Loucy (cell line): ENCODE measurements around the gene FKBP5.
"Not testable (repeated sequence)": the region's sequence is repeated elsewhere in the genome, so short reads cannot be mapped to it uniquely, and the experiment has no call there.

ENCODE experiments used
- H2AFZ ChIP-seq: fragments of 200-600 bp; sonication (generic); 2 replicates; pipeline ENCODE4 v1.6.0; 2016; ENCODE audit warnings: antibody characterized with exemption, mild to moderate bottlenecking, low read length, moderate library complexity
- H3F3A ChIP-seq: fragments of 200-600 bp; 2 replicates; pipeline ENCODE4 v1.6.0; 2016; ENCODE audit warnings: antibody characterized with exemption, low read depth, mild to moderate bottlenecking
- H3K27me3 ChIP-seq: fragments of 200-600 bp; sonication (generic); 2 replicates; pipeline ENCODE4 v1.6.1; 2014; ENCODE audit warnings: low read length, mild to moderate bottlenecking; ENCODE audit not compliant: insufficient read depth, poor library complexity, severe bottlenecking
- H3K36me3 ChIP-seq: fragments of 200-600 bp; sonication (generic); 2 replicates; pipeline ENCODE4 v1.6.1; 2016; ENCODE audit warnings: low read length; ENCODE audit not compliant: insufficient read depth
- H3K4me1 ChIP-seq: fragments of 200-600 bp; sonication (generic); 2 replicates; pipeline ENCODE4 v1.5.1; 2014; ENCODE audit warnings: low read length, mild to moderate bottlenecking; ENCODE audit not compliant: insufficient read depth, poor library complexity, severe bottlenecking
- H3K4me2 ChIP-seq: fragments of 200-600 bp; sonication (generic); 2 replicates; pipeline ENCODE4 v1.6.0; 2014; ENCODE audit warnings: antibody characterized with exemption, low read length, low read depth, mild to moderate bottlenecking; ENCODE audit not compliant: poor library complexity, severe bottlenecking
- H3K4me3 ChIP-seq: fragments of 200-600 bp; sonication (generic); 2 replicates; pipeline ENCODE4 v1.5.1; 2014; ENCODE audit warnings: low read length, mild to moderate bottlenecking, mixed read lengths; ENCODE audit not compliant: poor library complexity, severe bottlenecking
- H3K79me2 ChIP-seq: fragments of 200-600 bp; sonication (generic); 2 replicates; pipeline ENCODE4 v1.6.1; 2014; ENCODE audit warnings: low read length; ENCODE audit not compliant: insufficient read depth
- H3K9ac ChIP-seq: fragments of 200-600 bp; sonication (generic); 2 replicates; pipeline ENCODE4 v1.6.0; 2014; ENCODE audit warnings: mild to moderate bottlenecking, low read depth, low read length, moderate library complexity; ENCODE audit not compliant: poor library complexity, severe bottlenecking
- H3K9me2 ChIP-seq: fragments of 200-600 bp; sonication (generic); replicated peaks from 2 replicates; pipeline ENCODE4 v1.6.1; 2016; ENCODE audit warnings: low read depth, low read length, mixed read lengths
- H3K9me3 ChIP-seq: fragments of 200-600 bp; sonication (generic); 2 replicates; pipeline ENCODE4 v1.6.1; 2014; ENCODE audit warnings: mild to moderate bottlenecking, antibody characterized with exemption, low read length, low read depth; ENCODE audit not compliant: insufficient read depth
- H4K20me1 ChIP-seq: fragments of 200-600 bp; sonication (generic); 2 replicates; pipeline ENCODE4 v1.6.0; 2014; ENCODE audit warnings: antibody characterized with exemption, low read length, mild to moderate bottlenecking; ENCODE audit not compliant: insufficient read depth, poor library complexity, severe bottlenecking
- CTCF ChIP-seq: fragments of 200-600 bp; sonication (generic); conservative IDR thresholded peaks from 2 replicates; pipeline ENCODE4 v1.5.1; 2014; ENCODE audit warnings: mild to moderate bottlenecking, antibody characterized with exemption, low read length
- EZH2phosphoT487 ChIP-seq: fragments of 200-600 bp; IDR thresholded peaks from 2 replicates; pipeline ENCODE4 v1.6.1; 2018; ENCODE audit warnings: antibody characterized with exemption, mild to moderate bottlenecking, moderate library complexity, borderline replicate concordance

The FKBP5 gene

DNA sequence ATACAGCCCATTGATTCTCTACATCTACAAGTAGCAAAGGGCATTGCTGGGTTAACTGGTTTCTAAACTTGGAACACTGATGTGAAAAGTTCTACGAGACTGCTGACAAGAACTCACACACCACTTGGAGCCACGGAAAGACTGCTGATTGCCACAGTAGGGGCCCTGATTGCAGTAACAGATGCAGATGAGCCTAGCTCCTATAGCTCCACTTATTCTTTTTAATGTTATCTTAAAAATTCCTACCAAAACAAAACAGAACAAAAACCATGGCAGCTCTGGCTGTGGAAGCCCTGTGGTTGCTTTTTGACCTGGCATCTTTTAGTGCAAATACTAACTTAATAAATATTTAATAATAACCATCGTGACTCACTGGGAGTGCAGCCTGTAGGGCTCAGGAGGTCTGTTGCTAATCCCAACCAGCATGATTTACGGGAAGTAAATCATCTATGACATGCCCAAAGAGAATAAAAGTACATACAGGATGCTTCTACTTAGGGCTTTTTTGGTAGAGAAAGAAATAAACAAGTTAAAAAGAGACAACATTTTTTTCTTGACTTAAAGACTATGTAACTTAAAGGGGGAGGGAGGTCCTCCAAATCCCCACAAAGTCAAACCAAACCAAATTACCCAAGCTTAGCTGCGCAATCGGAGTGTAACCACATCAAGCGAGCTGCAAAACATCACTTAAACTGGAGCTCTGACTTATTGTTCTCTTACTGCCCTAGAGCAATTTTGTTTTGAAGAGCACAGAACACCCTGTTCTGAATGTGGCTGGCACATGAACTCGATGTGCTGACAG is 87.2 kb downstream of the FKBP5 start:
- H4K20me1 ChIP-seq: peaks cover 11% of the 10 kb centered on the region
- no peak overlapping the region for H3K4me2 ChIP-seq
- H3K4me3 ChIP-seq: no peak overlapping the region
- no peaks in the 10 kb centered on the region for H3K27me3 ChIP-seq
- H3K79me2 ChIP-seq: peaks cover 23% of the 10 kb centered on the region; the same call in 1 of the 2 replicates
- peaks cover 6% of the 10 kb centered on the region for H3K4me1 ChIP-seq
- no peak overlapping the region for H3K9ac ChIP-seq
- H3K36me3 ChIP-seq: peaks cover 36% of the 10 kb centered on the region; the same call in 1 of the 2 replicates
- H3F3A ChIP-seq: no peaks in the 10 kb centered on the region
- TF ChIP-seq EZH2phosphoT487 (no peak), CTCF (no peak)
- H2AFZ ChIP-seq: no peak overlapping the region
- no peaks in the 10 kb centered on the region for H3K9me2 ChIP-seq
- H3K9me3 ChIP-seq: no peaks in the 10 kb centered on the region

DNA sequence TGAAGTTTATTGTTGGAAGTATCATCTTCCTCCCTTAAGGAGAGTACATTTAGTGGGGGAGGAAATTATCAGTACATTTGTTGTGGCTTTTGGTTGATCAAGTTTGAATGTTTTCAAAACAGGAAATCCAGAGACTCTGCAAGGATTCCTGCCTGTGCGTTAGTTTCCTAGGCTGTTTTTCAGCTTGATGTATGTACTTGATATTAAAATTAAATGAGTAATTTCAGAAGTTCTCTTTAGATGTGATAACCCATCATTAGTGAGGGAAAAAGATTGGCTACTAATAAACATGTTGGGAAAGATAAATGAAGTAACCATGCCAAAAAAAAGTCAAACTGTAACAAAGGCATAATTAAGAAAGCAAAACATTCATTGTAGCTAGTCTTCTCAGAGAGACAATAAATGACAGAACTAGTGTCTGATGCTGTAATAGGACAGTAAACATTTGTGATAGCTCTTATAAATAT is 88.0 kb downstream of the FKBP5 start:
- no peaks in the 10 kb centered on the region for H3F3A ChIP-seq
- no peak overlapping the region for H2AFZ ChIP-seq
- peaks cover 6% of the 10 kb centered on the region for H3K4me1 ChIP-seq
- H3K9me2 ChIP-seq: no peaks in the 10 kb centered on the region
- peaks cover 44% of the 10 kb centered on the region; the same call in 1 of the 2 replicates for H3K36me3 ChIP-seq
- peaks cover 11% of the 10 kb centered on the region for H4K20me1 ChIP-seq
- H3K9ac ChIP-seq: no peak overlapping the region
- no peaks in the 10 kb centered on the region for H3K27me3 ChIP-seq
- no peaks in the 10 kb centered on the region for H3K9me3 ChIP-seq
- TF ChIP-seq CTCF (no peak), EZH2phosphoT487 (no peak)
- peaks cover 23% of the 10 kb centered on the region; the same call in 1 of the 2 replicates for H3K79me2 ChIP-seq
- H3K4me3 ChIP-seq: no peak overlapping the region
- H3K4me2 ChIP-seq: no peak overlapping the region

DNA sequence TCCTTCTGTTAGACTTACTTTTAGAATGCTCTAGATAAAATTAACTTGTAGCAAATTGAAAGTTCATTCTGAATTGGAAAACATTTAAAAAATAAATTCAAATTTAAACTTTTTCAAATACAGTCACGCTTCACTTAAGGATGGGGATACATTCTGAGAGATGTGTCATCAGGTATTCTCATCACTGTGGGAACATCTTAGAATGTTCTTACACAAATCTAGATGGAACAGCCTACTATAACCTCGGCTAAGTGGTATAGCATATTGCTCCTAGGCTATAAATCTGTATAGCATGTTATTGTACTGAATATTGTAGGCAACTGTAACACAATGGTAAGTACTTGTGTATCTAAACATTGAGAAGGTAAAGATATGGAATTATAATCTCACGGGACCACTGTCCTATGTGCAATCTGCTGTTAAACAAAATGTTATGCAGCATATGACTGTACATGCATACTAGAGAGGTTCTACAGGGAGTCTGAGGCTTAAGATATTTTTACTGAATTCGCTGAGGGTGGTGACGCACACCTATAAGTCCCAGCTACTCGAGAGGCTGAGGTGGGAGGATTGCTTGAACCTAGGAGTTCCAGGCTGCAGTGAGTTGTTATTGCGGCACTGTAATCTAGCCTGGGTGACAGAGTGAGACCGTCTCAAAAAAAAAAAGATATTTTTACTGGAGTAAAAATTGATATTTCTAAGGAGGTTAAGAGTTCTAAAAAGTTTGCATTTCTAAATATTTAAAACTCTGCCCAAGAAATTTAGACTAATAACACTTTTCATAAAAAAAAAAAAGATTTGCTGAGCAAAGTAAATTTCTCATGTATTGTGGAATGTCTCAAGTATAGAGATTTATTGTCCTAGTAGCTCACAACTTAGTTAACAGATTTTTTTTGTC is 88.7 kb downstream of the FKBP5 start:
- peaks cover 23% of the 10 kb centered on the region; the same call in 1 of the 2 replicates for H3K79me2 ChIP-seq
- no peak overlapping the region for H3K4me2 ChIP-seq
- TF ChIP-seq EZH2phosphoT487 (no peak), CTCF (no peak)
- H3K9me3 ChIP-seq: no peaks in the 10 kb centered on the region
- H4K20me1 ChIP-seq: peaks cover 11% of the 10 kb centered on the region
- H3K36me3 ChIP-seq: peaks cover 47% of the 10 kb centered on the region
- H3K9me2 ChIP-seq: no peaks in the 10 kb centered on the region
- H2AFZ ChIP-seq: no peak overlapping the region
- H3K4me1 ChIP-seq: peaks cover 6% of the 10 kb centered on the region
- H3F3A ChIP-seq: no peaks in the 10 kb centered on the region
- no peaks in the 10 kb centered on the region for H3K27me3 ChIP-seq
- no peak overlapping the region for H3K4me3 ChIP-seq
- no peak overlapping the region for H3K9ac ChIP-seq

DNA sequence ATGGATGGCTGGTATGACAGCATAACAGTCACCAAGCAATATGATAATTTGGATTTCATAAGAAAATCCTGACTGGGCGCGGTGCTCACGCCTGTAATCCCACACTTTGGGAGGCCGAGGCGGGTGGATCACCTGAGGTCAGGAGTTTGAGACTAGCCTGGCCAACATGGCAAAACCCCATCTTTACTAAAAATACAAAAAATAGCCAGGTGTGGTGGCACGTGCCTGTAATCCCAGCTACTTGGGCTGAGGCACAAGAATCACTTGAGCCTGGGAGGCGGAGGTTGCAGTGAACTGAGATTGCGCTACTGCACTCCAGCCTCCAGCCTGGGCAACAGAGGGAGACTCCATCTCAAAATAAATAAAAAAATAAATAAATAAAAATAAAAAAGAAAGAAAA is 90.1 kb downstream of the FKBP5 start:
- peaks cover 54% of the 10 kb centered on the region for H3K36me3 ChIP-seq
- not testable (repeated sequence) for H3K4me1 ChIP-seq

More for the DNA sequence above, 90.1 kb downstream of the FKBP5 start:
- Histone ChIP-seq H3K79me2 (peaks cover 28% of the 10 kb centered on the region; the same call in 1 of the 2 replicates), H4K20me1 (peaks cover 11% of the 10 kb centered on the region)
- not testable (repeated sequence) for H2AFZ ChIP-seq, H3K9ac ChIP-seq, H3K9me3 ChIP-seq, H3F3A ChIP-seq, H3K27me3 ChIP-seq, H3K9me2 ChIP-seq, H3K4me3 ChIP-seq, H3K4me2 ChIP-seq
